GOT3 (cell line): Measurements from ENCODE around the gene PMM1.
A peak's percentile ranks its signal among the peaks of the same experiment; 100 is the strongest.
"Not testable (repeated sequence)": the region's sequence is repeated elsewhere in the genome, so short reads cannot be mapped to it uniquely, and the experiment has no call there.

Experiments used
- DNase-seq: peaks from one replicate; lab custom pipeline; 2025; ENCODE audit warnings: mixed read lengths; lab: John Stamatoyannopoulos, UW

Gene PMM1

DNA sequence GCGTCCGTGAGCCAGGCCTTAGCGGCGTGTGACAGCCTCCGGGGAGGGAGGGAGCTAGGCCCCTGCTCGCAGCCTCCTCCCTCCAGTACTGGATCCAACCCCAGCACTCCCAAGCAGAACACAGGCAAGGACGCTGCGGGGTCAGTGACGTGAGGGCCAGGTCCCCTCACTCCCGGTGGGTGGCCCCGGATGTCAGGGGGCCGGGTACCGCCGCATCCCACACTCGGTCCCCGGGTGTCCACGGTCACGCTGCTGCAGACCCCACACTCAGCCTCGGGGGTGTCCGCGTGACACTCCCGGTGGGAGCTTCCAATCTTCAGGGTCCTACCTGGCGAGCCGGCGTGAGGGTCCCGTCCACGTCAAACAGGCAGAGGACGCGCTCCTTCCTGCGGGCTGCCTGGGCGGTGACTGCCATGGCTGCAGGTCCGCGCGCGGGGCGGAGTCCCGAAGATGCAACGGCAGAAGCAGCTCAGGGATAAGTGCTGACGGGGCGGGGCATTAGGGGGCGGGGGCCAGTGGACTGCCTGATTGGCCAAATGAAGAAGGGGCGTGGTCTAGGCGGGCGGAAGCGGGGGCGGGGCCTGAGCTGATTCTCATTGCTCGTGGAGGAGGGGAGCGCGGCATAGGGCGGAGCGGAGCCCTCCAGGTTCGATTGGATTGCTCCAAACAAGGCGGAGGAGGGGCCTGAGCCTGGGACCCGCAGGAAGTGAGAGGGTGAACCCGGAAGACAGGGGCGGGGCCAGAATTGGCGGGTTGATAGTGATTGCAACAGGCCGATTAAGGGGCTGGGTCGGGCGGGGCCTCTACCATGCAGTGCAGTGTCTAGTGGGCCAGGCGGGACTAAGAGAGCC lies at the start of gene PMM1:
Gene PMM1, minus strand, starts transcription at position 450 of the 851 bp plus-strand sequence. Its CDS starts 35 bp downstream, at position 415.
- peak; percentile 97 for DNase-seq

DNA sequence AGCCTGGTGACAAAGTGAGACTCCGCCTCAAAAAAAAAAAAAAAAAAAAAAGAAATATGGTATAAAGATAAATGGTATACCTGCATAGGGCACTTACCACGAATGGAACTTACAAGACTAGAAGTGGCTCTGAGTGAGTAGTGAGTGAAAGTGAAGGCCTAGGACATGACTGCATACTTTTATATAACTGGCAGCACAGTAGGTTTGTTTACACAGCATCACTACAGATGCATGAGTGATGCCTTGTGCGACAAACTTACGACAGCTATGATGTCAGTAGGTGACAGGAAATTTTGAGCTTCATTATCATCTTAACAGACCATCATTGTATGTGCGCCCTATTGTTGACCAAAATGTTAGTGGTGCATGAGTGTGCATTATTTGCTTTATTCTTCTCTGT lies 49.1 kb upstream of the PMM1 start:
- DNase-seq = no peak

DNA sequence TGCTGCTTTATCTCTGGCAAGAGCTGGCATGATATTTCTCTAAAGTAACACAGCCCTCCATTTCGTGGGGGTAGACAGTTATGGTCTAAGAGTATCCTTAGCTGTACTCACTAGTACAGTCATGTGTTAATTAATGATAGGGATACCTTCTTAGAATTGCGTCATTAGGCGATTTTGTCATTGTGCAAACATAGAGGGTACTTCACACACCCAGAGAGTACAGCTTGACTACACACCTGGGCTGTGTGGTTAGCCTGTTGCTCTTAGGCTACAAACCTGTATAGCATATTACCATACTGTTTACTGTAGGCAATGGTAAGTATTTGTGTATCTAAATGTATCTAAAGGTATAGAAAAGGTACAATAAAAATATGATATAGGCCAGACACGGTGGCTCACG lies 48.5 kb upstream of the PMM1 start:
- no peak for DNase-seq

DNA sequence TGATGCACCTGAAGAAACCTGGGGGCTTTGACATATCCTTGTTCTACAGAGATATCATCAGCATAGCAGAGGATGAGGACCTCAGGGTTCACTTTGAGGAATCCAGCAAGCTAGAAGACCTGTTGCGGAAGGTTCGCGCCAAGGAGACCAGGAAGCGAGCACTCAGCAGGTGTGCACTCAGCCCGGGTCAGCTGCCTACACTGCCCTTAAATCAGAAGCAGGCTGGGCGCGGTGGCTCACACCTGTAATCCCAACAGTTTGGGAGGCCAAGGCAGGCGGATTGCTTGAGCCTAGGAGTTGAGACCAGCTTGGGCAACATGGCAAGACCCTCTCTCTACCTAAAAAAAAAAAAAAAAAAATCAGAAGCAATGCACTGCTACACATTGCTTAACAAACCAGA lies 48.0 kb upstream of the PMM1 start:
- not testable (repeated sequence) for DNase-seq

DNA sequence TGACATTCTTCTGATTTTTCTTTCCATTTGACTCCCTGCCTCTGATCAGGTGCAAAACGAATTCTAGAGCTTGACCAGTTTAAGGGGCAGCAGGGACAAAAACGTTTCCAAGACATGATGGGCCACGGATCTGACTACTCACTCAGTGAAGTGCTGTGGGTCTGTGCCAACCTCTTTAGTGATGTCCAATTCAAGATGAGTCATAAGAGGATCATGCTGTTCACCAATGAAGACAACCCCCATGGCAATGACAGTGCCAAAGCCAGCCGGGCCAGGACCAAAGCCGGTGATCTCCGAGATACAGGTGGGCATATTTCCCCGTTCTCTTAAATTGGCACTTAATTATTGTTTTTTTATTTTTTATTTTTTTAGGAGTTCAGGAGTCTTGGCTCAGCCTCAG lies 46.8 kb upstream of the PMM1 start:
- DNase-seq = no peak

DNA sequence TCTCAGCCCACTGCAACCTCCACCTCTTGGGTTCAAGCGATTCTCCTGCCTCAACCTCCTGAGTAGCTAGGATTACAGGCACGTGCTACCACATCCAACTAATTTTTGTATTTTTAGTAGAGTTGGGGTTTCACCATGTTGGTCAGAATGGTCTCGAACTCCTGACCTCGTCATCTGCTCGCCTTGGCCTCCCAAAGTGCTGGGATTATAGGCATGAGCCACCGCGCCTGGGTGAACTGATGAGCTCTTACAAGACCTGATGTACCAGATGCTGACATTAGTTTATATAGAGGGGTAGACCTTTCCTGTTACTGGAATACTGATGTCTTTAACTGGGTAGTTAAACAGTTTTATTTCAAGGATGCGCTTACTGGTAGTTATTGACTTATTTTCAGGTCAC lies 45.0 kb upstream of the PMM1 start:
- DNase-seq = not testable (repeated sequence)

DNA sequence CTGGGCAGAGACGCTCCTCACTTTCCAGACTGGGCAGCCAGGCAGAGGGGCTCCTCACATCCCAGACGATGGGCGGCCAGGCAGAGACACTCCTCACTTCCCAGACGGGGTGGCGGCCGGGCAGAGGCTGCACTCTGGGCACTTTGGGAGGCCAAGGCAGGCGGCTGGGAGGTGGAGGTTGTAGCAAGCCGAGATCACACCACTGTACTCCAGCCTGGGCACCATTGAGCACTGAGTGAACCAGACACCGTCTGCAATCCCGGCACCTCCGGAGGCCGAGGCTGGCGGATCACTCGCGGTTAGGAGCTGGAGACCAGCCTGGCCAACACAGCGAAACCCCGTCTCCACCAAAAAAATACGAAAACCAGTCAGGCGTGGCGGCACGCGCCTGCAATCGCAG lies 42.0 kb upstream of the PMM1 start:
- DNase-seq = not testable (repeated sequence)

DNA sequence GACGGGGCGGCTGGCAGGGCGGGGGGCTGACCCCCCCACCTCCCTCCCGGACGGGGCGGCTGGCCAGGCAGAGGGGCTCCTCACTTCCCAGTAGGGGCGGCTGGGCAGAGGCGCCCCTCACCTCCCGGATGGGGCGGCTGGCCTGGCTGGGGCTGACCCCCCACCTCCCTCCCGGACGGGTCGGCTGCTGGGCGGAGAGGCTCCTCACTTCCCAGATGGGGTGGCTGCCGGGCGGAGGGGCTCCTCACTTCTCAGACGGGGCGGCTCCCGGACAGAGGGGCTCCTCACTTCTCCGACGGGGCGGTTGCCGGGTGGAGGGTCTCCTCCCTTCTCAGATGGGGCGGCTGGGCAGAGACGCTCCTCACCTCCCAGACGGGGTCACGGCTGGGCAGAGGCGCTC lies 41.5 kb upstream of the PMM1 start:
- DNase-seq = not testable (repeated sequence)

DNA sequence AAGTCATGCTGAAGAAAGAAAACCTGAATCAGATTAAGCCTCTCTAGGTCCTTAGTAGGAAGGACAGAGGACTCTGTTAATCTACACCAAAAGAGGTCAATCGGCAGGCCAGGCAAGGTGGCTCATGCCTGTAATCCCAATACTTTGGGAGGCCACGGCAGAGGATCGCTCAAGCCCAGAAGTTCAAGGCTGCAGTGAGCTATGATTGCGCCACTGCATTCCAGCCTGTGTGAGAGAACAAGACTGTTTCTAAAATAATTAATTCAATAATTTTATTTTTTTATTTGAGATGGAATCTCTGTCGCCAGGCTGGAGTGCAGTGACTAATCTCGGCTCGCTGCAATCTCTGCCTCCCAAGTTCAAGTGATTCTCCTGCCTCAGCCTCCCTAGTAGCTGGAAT lies 35.9 kb upstream of the PMM1 start:
- DNase-seq = no peak

DNA sequence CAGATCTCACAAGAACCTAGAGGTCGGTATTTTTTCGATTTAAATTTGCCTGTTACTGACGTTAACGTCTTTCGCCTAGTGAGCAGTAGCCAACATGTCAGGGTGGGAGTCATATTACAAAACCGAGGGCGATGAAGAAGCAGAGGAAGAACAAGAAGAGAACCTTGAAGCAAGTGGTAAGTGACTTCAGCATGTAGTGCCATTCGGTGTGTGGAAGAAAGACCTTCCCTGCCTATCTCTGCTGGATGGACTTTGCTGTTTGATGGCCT lies 32.2 kb upstream of the PMM1 start:
- DNase-seq = no peak

DNA sequence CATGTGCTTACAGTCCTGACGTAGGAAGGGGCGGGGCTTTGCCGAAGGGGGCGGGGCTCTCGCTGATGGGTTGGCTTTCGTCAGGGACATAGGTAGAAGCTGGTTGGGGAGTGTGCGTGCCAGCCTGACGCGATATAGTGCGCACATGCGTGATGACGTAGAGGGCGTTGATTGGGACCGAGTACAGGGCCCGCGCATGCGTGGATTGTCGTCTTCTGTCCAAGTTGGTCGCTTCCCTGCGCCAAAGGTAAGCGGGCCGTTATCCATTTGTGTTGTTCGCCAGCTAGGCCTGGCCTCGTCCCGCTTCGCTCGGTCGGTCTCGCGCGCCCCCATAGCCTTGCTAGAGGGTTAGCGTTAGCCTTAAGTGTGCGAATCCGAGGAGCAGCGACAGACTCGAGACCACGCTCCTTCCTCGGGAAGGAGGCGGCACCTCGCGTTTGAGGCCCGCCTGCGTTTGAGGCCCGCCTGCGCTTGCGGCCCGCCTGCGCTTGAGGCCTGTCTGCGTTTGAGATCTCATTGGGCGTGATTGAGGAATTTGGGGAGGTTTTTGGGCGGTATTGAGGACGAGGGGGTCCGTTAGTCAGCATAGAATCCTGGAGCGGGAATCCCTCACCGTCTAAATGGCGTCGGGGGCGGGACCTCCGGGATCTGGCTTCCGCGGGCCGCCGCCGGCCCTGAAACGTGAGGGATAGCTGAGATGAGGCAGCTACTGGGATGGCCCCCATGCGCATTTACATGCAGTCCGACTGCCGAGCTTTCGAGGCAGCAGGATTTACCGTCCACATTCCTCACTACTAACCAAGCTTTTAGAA lies 31.7 kb upstream of the PMM1 start, which contains the start of gene XRCC6:
Gene XRCC6, plus strand, starts transcription at position 197 of the 812 bp plus-strand sequence. CDS start 710 bp downstream, outside the sequence.
- peak; percentile 98 for DNase-seq

DNA sequence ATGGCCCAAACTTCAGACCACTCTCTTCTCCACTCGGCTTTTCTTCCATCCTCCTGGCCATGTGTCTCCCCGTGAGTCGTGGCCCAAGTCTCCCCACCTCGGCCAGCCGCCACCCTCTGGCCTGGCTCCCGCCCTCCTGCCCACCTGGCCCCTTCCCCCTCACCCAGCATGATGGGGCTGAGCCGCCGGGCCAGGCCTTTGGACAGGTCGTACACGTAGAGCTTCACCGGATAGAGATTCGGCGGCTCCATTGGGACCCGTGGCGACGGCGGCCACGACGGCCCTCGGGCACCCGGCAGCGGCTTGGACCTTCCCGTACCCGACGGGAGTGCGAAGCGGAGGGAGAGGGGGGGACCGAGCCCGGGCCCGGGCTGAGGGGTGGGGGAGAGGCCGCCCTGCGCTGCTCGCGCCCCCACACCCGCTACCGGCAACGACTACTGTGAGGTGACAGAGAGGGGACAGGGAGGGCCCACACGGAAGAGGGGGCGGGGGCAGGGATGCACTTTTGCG lies 31.0 kb upstream of the PMM1 start, which contains the start of gene DESI1:
Gene DESI1, minus strand, starts transcription at position 455 of the 510 bp plus-strand sequence. Its CDS starts 204 bp downstream, at position 251.
- no peak for DNase-seq

DNA sequence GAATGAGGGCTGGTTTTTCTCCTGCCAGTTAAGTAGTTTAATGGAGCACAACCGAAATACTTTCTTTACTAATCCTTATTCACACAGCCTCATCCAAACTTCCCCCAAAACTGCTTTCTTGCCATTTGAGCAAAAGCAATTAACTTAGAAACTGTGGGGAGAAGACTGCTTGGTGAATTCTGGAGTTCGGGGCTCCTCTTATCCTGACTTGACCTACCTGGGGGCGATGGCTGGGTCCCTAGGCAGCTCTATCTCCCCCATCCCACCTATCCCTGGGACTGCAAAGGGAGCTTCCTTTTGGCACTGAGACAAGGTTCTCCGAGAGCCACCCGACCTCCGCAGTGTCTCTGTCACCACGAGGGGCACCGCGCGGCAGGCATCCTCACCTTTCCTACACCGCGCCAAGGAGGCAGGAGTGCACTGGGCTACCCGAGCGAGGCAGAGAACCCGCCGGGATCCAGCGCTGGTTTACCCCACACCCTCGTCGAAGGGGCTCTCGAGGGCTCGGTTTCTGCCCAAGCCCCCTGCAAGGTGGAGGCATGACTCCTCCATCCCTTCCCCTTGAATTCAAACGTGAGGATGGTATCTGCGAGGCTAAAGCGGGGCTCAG lies 30.4 kb upstream of the PMM1 start:
- no peak for DNase-seq

DNA sequence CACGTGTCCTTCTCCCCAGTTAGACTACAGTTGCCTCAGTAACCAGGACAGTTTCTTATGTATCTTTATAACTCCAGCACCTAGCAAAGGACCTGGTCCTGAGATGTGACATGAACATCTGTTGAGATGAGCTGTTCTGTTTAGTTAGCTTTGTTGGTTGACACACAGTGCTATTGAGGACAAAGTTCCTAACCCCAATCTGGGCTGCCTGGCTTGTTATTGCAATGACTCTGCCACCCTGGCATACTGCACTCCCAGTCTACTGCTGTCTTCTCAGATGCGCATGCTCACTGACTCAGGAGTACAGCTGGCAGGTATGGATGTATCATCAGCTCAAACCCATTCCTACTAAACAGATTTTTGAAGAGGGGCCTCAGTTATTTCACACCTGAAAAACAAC lies 23.8 kb upstream of the PMM1 start:
- no peak for DNase-seq

DNA sequence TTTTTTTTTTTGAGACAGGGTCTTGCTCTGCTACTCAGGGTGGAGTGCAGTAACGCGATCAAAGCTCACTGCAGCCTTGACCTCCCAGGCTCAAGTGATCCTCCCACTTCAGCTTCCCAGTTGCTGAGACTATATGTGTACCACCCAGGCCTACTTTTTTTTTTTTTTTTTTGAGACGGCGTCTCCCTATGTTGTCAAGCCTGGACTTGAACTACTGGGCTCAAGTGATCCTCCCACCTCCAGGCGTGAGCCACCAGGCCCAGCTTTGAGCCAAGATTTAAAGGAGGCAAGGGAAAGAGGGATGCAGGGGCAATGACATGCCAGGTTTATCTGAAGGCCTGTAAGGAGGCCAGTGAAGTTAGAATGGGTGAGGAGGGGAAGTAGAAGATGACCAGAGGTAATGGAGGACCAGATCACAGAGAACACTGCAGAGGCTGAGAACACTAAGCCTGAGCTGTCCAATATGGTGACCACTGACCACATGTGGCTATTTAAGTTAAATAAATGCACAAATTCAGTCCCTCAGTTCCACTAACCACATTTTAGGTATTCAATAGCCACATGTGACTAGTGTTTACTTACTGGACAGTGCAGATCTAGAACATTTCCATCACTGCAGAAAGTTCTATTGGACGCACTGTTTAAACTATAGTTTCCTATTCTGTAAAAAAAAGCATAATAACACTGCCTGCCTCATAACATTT lies 23.1 kb upstream of the PMM1 start:
- no peak for DNase-seq

DNA sequence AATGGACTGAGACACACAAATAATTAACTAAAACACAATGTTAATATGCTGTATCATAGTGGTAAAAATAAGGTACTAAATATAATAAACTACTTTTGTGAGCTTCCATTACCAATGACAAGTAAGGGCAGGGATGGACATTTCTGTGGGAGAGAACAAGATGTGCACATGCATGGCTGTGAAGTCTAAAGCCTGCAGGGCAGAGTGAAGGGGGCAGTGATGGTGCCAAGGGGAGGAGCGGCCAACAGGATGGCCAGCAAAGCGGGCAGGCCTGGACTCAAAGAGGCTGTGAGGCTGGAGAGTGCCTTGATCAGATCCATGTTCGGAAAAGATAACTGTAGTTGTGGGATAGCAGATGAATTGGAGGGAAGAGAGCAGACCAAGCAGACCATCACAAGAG lies 18.7 kb upstream of the PMM1 start:
- DNase-seq = no peak

DNA sequence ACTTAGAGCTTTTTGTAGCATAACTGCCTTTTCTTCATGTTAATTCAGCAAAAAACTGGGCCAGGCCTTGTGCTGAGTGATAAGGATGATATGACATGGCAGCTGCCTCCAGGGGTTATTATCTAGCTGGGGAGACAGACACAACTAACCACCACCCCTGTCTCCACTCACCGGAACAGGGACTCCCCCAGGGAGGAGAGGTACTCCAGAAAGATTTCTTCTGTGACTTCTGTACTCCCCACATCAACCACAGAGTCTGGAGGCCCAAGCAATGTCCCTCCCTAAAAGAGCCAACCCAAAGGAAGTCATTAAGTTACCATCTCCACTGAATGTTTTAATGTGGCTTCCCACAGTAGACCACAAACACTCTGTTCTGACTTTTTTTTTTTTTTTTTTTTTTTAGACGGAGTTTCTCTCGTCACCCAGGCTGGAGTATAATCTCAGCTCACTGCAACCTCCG lies 14.3 kb upstream of the PMM1 start:
- no peak for DNase-seq

DNA sequence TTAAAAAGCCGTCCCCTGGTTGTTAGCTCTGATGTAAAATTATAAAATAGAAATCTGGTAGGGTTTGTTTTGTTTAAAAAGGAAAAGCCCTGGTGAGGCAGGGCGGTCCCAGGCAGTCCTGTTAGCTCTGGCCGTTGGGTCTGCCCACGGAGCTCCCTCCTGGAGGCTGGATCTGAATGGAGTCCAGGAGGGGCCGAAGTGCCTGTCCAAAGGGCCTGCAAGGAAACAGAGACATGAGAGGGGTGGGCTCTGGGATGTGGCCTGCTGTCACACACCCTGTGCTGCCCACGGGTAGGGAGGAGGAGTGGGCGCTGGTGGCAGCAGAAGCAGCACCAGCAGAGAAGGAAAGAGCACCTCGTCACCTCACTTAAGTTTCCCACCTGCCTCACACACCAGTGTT lies 11.3 kb upstream of the PMM1 start:
- no peak for DNase-seq

DNA sequence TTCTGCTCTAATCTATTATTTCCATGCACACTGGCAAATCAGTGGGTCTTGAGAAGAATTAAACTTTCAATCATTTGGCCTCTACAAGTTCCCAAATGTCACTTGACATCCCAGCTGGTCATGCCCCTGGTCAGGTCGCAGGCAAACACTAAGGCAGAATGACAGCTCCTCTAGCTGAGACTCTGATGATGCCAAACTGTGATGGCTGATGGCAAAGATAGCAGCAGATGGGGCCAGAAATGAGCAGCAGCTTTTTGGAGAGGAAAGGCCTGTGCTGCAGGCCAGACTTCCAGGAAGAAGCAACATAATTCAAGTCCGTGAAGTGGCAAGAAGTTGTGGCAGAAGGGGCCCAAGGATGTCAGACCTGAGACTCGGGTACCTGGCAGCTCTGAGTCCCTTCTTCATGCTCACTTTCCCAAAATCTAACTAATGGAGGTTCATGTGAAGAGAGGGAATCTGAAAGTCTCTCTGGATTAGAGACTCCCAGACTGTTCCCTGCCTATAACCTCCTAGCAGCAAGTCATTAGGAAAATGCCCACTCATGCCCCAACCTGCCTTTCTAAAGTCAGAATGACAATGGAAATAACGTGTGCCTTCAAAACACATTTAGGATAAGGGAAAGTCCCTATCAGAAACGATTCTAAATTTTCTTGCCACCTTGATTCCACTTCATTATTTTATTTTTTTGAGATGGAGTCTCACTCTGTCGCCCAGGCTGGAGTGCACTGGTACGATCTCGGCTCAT lies 9.4 kb upstream of the PMM1 start:
- DNase-seq = no peak

DNA sequence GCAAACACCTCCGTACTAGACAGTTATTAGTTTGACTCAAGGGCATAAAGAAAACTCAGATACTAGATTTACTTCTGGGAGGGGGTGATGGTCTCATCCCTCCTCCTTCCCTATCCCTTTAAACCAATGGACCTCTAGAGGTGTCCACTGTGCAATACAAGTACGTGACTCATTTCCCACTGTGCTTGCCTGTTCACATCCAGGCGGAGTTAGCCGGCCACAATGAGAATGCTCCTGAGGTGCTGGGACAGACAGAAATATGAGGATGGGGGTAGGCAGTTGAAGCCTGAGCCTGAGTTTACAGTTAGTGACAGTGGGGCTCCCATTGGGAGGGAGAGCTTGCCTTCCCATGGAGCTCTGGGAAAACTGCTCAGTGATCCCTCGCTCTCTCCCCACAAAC lies 8.4 kb upstream of the PMM1 start:
- no peak for DNase-seq

DNA sequence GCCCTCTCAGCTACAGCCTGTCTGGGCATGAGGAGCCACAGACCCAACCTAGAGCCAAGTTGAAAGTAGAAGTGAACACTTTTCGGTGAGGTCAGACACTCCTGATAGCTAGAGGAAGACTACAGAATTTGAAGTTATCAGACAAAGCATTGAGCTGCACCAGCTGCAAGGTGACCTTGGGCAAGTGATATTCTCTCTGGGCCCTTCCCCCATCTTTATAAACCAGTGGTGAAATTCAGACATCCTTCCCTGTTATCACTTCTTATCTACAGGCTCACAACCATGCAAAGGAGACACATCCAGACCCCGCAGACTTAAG lies 8.0 kb upstream of the PMM1 start:
- DNase-seq = no peak
